HUES6 (cell line): ENCODE data around the gene CACNA1I.

Experiments used
- H3K27ac ChIP-seq: 2 replicates; pipeline ENCODE4 v1.7.0; 2013; ENCODE audit warnings: low read depth, mild to moderate bottlenecking, low read length, inconsistent platforms
- H3K27me3 ChIP-seq: 2 replicates; pipeline ENCODE4 v1.6.1; 2013; ENCODE audit warnings: low read length; ENCODE audit not compliant: control insufficient read depth, insufficient read depth
- H3K36me3 ChIP-seq: 2 replicates; pipeline ENCODE4 v1.6.1; 2013; ENCODE audit warnings: low read length; ENCODE audit not compliant: control insufficient read depth, insufficient read depth
- H3K4me1 ChIP-seq: 2 replicates; pipeline ENCODE4 v1.6.1; 2013; ENCODE audit warnings: low read length; ENCODE audit not compliant: control insufficient read depth, insufficient read depth
- H3K4me3 ChIP-seq: 2 replicates; pipeline ENCODE4 v1.5.1; 2013; ENCODE audit warnings: low read depth, low read length
- H3K9ac ChIP-seq: one replicate; pipeline ENCODE4 v1.6.1; 2013; ENCODE audit warnings: mild to moderate bottlenecking, low read length
- H3K9me3 ChIP-seq: 2 replicates; pipeline ENCODE4 v1.6.1; 2013; ENCODE audit warnings: low read depth, low read length; ENCODE audit not compliant: control insufficient read depth, insufficient read depth

CACNA1I gene

GRCh38 chr22:39654131-39654926 is 83.8 kb downstream of the CACNA1I start:
- Histone ChIP-seq H3K4me1 (peaks cover 11% of the 10 kb centered on the region; the same call in 1 of the 2 replicates), H3K27ac (no peak overlapping the region), H3K36me3 (no peaks in the 10 kb centered on the region), H3K27me3 (peaks cover 20% of the 10 kb centered on the region; the same call in 1 of the 2 replicates), H3K9me3 (no peaks in the 10 kb centered on the region), H3K4me3 (no peak overlapping the region), H3K9ac (no peak overlapping the region)

GRCh38 chr22:39655004-39655579 is 84.5 kb downstream of the CACNA1I start:
- H3K9me3 ChIP-seq = no peaks in the 10 kb centered on the region
- no peak overlapping the region for H3K9ac ChIP-seq
- H3K4me3 ChIP-seq = no peak overlapping the region
- H3K36me3 ChIP-seq = no peaks in the 10 kb centered on the region
- no peak overlapping the region for H3K27ac ChIP-seq
- H3K27me3 ChIP-seq = peaks cover 26% of the 10 kb centered on the region
- peaks cover 11% of the 10 kb centered on the region; the same call in 1 of the 2 replicates for H3K4me1 ChIP-seq

GRCh38 chr22:39655831-39656230 is 85.3 kb downstream of the CACNA1I start:
- H3K36me3 ChIP-seq = no peaks in the 10 kb centered on the region
- no peak overlapping the region for H3K9ac ChIP-seq
- H3K4me3 ChIP-seq = no peak overlapping the region
- H3K27ac ChIP-seq = no peak overlapping the region
- peaks cover 34% of the 10 kb centered on the region for H3K27me3 ChIP-seq
- no peaks in the 10 kb centered on the region for H3K9me3 ChIP-seq
- peaks cover 6% of the 10 kb centered on the region; the same call in 1 of the 2 replicates for H3K4me1 ChIP-seq

GRCh38 chr22:39656495-39657490 is 86.2 kb downstream of the CACNA1I start:
- Histone ChIP-seq H3K27ac (no peak overlapping the region), H3K9ac (no peak overlapping the region), H3K9me3 (no peaks in the 10 kb centered on the region), H3K4me3 (no peak overlapping the region), H3K4me1 (no peaks in the 10 kb centered on the region), H3K27me3 (peaks cover 44% of the 10 kb centered on the region), H3K36me3 (no peaks in the 10 kb centered on the region)

- peaks cover 9% of the 10 kb centered on the region; the same call in 1 of the 2 replicates for H3K4me1 ChIP-seq
- no peak overlapping the region for H3K27ac ChIP-seq
- no peak overlapping the region for H3K4me3 ChIP-seq
- H3K27me3 ChIP-seq = peaks cover 59% of the 10 kb centered on the region
- H3K9ac ChIP-seq = no peak overlapping the region
- H3K36me3 ChIP-seq = no peaks in the 10 kb centered on the region
- H3K9me3 ChIP-seq = no peaks in the 10 kb centered on the region
Measured at GRCh38 chr22:39658367-39658766, 87.8 kb downstream of the CACNA1I start.

- Histone ChIP-seq H3K27me3 (peaks cover 64% of the 10 kb centered on the region), H3K9ac (no peak overlapping the region), H3K4me3 (no peak overlapping the region), H3K4me1 (peaks cover 15% of the 10 kb centered on the region; the same call in 1 of the 2 replicates), H3K27ac (no peak overlapping the region), H3K36me3 (no peaks in the 10 kb centered on the region), H3K9me3 (no peaks in the 10 kb centered on the region)
Measured at GRCh38 chr22:39658806-39659463, 88.4 kb downstream of the CACNA1I start.

- H3K4me1 ChIP-seq = peaks cover 30% of the 10 kb centered on the region
- H3K9me3 ChIP-seq = no peaks in the 10 kb centered on the region
Measured at GRCh38 chr22:39661501-39661841, 90.9 kb downstream of the CACNA1I start.

GRCh38 chr22:39661842-39662685 is 91.5 kb downstream of the CACNA1I start:
- Histone ChIP-seq H3K27ac (no peak overlapping the region), H3K9me3 (no peaks in the 10 kb centered on the region), H3K36me3 (no peaks in the 10 kb centered on the region), H3K27me3 (peaks cover 77% of the 10 kb centered on the region), H3K4me3 (peak overlapping the region; percentile 74), H3K4me1 (peaks cover 36% of the 10 kb centered on the region), H3K9ac (no peak overlapping the region)

More at GRCh38 chr22:39661501-39661841, 90.9 kb downstream of the CACNA1I start:
- Histone ChIP-seq H3K27ac (no peak overlapping the region), H3K4me3 (peak overlapping the region; percentile 74), H3K27me3 (peaks cover 77% of the 10 kb centered on the region), H3K36me3 (no peaks in the 10 kb centered on the region), H3K9ac (no peak overlapping the region)

GRCh38 chr22:39662686-39663052 is 92.1 kb downstream of the CACNA1I start:
- H3K27ac ChIP-seq = no peak overlapping the region
- peak overlapping the region; percentile 74 for H3K4me3 ChIP-seq
- peaks cover 73% of the 10 kb centered on the region for H3K27me3 ChIP-seq

GRCh38 chr22:39663751-39664150 is 93.2 kb downstream of the CACNA1I start:
- no peaks in the 10 kb centered on the region for H3K9me3 ChIP-seq
- no peaks in the 10 kb centered on the region for H3K36me3 ChIP-seq
- no peak overlapping the region for H3K9ac ChIP-seq
- H3K27ac ChIP-seq = no peak overlapping the region
- H3K4me1 ChIP-seq = peaks cover 40% of the 10 kb centered on the region
- peaks cover 63% of the 10 kb centered on the region for H3K27me3 ChIP-seq
- peak overlapping the region; percentile 60 for H3K4me3 ChIP-seq

More at GRCh38 chr22:39662686-39663052, 92.1 kb downstream of the CACNA1I start:
- no peaks in the 10 kb centered on the region for H3K36me3 ChIP-seq
- H3K9me3 ChIP-seq = no peaks in the 10 kb centered on the region
- H3K9ac ChIP-seq = no peak overlapping the region
- peaks cover 40% of the 10 kb centered on the region for H3K4me1 ChIP-seq
